ENCODE data around the gene UXS1. TPM values are rescaled to one million over a fixed set of nuclear protein-coding genes. Genes with fewer than 3 reads are reported as not detected.
"Not testable (repeated sequence)": the region's sequence is repeated elsewhere in the genome, so short reads cannot be mapped to it uniquely, and the experiment has no call there.

Gene UXS1
- polyA plus RNA-seq, 1 of the 3 experiments (the other 2 are of a cell fraction) = 55.9 TPM

DNA sequence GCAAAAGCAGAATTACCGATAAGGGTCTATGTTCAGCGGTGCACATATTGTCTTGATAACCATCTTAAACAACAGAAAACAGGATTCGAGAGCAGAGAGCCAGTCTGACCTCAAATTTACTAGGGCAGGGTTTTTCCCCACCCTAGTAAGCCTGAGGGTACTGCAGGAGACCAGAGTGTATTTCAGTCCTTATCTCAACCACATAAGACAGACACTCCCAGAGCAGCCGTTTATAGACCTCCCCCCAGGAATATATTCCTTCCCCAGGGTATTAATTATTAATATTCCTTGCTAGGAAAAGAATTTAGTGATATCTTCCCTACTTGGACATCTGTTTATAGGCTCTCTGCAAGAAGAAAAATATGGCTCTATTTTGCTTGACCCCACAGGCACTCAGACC is 41.3 kb upstream of the UXS1 start:
- H3K9me3 ChIP-seq; H3K9me2 ChIP-seq; H3K27me3 ChIP-seq (ENCODE audit: insufficient read depth); DNase-seq; H3K4me1 ChIP-seq (ENCODE audit: control insufficient read depth in 1 of 2, insufficient read depth in 2 of 2, low read depth in 1 of 2, low read length in 1 of 2); CTCF ChIA-PET; POLR2A ChIA-PET; H3K27ac ChIP-seq (ENCODE audit: low read depth in 2 of 2, low read length in 1 of 2); H3K36me3 ChIP-seq (replicated peaks in 1 of 2; ENCODE audit: control insufficient read depth in 1 of 2, insufficient read depth in 2 of 2, low read length in 1 of 2); H2AFZ ChIP-seq (ENCODE audit: low read depth); H3K79me2 ChIP-seq (ENCODE audit: insufficient read depth); H4K20me1 ChIP-seq (ENCODE audit: insufficient read depth); H3F3A ChIP-seq (replicated peaks; ENCODE audit: insufficient read depth); H3K9ac ChIP-seq; H3K4me2 ChIP-seq; H3K4me3 ChIP-seq (ENCODE audit: low read depth in 2 of 2, low read length in 1 of 2): not testable (repeated sequence)
- WGBS (ENCODE audit: low lambda C conversion rate) = 29% methylated on average over 4 of the region's 4 CpGs

DNA sequence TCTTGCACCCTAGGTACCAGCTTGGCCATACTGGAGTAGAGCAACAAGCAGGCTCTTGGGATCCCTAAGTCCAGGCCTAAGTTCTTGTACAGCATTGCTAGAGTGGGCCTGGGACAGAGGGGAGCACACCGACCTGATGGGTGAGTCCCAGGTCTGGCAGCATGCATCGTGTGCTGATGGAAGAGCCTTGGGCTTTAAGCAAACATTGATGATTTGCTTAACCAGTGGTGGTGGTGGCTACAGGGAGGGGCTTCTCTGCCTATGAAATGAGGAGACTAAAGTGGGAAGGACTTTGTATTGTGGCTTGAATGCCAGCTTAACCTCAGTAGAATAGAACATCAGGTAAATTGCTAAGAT is 39.2 kb upstream of the UXS1 start:
- no peaks in the 10 kb centered on the region for H3F3A ChIP-seq (replicated peaks; ENCODE audit: insufficient read depth)
- H3K27me3 ChIP-seq (ENCODE audit: insufficient read depth) = no peaks in the 10 kb centered on the region
- DNase-seq = no peak
- no peak overlapping the region for H3K4me3 ChIP-seq (ENCODE audit: low read depth in 2 of 2, low read length in 1 of 2)
- H4K20me1 ChIP-seq (ENCODE audit: insufficient read depth) = no peaks in the 10 kb centered on the region
- WGBS (ENCODE audit: low lambda C conversion rate) = 17% methylated on average over 2 of the region's 2 CpGs
- H3K4me1 ChIP-seq (ENCODE audit: control insufficient read depth in 1 of 2, insufficient read depth in 2 of 2, low read depth in 1 of 2, low read length in 1 of 2) = no peaks in the 10 kb centered on the region
- no peak overlapping the region for H3K4me2 ChIP-seq
- H3K79me2 ChIP-seq (ENCODE audit: insufficient read depth) = no peaks in the 10 kb centered on the region
- no peak overlapping the region for H2AFZ ChIP-seq (ENCODE audit: low read depth)
- ChIA-PET POLR2A (no interaction called here), CTCF (interaction anchor here (1.1 kb wide), 1 partner anchor 330 kb away, joined by 3 read pairs; no protein-coding TSS in a partner anchor)
- no peaks in the 10 kb centered on the region for H3K36me3 ChIP-seq (replicated peaks in 1 of 2; ENCODE audit: control insufficient read depth in 1 of 2, insufficient read depth in 2 of 2, low read length in 1 of 2)
- H3K9me3 ChIP-seq = no peaks in the 10 kb centered on the region
- no peak overlapping the region for H3K27ac ChIP-seq (ENCODE audit: low read depth in 2 of 2, low read length in 1 of 2)
- no peaks in the 10 kb centered on the region for H3K9me2 ChIP-seq
- H3K9ac ChIP-seq = no peak overlapping the region
- TF ChIP-seq EZH2phosphoT487 (IDR thresholded peaks at IDR 0.05; ENCODE audit: borderline replicate concordance, low read depth) (no peak), FOSL2 (IDR thresholded peaks at IDR 0.05; ENCODE audit: borderline replicate concordance, low read depth) (no peak), GABPA (IDR thresholded peaks at IDR 0.05; ENCODE audit: low read depth) (no peak), RCOR1 (IDR thresholded peaks at IDR 0.05; ENCODE audit: low read length) (no peak), FOXJ3 (CRISPR knock-in tag; IDR thresholded peaks at IDR 0.05) (no peak), MXI1 (IDR thresholded peaks at IDR 0.05; ENCODE audit: low read depth, low read length) (no peak), FOXM1 (IDR thresholded peaks at IDR 0.05; ENCODE audit: low read depth) (no peak), GATA2 (CRISPR knock-in tag; IDR thresholded peaks at IDR 0.05) (no peak), YY1 (IDR thresholded peaks at IDR 0.05; ENCODE audit: low read depth) (no peak), RXRA (IDR thresholded peaks at IDR 0.05; ENCODE audit: borderline replicate concordance, low read depth) (no peak), RAD21 (IDR thresholded peaks at IDR 0.05; ENCODE audit: low read length) (no peak), TAF1 (IDR thresholded peaks at IDR 0.05; ENCODE audit: borderline replicate concordance, low read depth, low read length) (no peak), ELF1 (IDR thresholded peaks at IDR 0.05) (no peak)
- TF ChIP-seq, protein P1, sequence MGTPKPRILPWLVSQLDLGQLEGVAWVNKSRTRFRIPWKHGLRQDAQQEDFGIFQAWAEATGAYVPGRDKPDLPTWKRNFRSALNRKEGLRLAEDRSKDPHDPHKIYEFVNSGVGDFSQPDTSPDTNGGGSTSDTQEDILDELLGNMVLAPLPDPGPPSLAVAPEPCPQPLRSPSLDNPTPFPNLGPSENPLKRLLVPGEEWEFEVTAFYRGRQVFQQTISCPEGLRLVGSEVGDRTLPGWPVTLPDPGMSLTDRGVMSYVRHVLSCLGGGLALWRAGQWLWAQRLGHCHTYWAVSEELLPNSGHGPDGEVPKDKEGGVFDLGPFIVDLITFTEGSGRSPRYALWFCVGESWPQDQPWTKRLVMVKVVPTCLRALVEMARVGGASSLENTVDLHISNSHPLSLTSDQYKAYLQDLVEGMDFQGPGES (IDR thresholded peaks at IDR 0.05; ENCODE audit: low read depth, low read length) = no peak
- TF ChIP-seq, protein P2, sequence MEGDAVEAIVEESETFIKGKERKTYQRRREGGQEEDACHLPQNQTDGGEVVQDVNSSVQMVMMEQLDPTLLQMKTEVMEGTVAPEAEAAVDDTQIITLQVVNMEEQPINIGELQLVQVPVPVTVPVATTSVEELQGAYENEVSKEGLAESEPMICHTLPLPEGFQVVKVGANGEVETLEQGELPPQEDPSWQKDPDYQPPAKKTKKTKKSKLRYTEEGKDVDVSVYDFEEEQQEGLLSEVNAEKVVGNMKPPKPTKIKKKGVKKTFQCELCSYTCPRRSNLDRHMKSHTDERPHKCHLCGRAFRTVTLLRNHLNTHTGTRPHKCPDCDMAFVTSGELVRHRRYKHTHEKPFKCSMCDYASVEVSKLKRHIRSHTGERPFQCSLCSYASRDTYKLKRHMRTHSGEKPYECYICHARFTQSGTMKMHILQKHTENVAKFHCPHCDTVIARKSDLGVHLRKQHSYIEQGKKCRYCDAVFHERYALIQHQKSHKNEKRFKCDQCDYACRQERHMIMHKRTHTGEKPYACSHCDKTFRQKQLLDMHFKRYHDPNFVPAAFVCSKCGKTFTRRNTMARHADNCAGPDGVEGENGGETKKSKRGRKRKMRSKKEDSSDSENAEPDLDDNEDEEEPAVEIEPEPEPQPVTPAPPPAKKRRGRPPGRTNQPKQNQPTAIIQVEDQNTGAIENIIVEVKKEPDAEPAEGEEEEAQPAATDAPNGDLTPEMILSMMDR (IDR thresholded peaks at IDR 0.05) = no peak
- TF ChIP-seq, protein P3, sequence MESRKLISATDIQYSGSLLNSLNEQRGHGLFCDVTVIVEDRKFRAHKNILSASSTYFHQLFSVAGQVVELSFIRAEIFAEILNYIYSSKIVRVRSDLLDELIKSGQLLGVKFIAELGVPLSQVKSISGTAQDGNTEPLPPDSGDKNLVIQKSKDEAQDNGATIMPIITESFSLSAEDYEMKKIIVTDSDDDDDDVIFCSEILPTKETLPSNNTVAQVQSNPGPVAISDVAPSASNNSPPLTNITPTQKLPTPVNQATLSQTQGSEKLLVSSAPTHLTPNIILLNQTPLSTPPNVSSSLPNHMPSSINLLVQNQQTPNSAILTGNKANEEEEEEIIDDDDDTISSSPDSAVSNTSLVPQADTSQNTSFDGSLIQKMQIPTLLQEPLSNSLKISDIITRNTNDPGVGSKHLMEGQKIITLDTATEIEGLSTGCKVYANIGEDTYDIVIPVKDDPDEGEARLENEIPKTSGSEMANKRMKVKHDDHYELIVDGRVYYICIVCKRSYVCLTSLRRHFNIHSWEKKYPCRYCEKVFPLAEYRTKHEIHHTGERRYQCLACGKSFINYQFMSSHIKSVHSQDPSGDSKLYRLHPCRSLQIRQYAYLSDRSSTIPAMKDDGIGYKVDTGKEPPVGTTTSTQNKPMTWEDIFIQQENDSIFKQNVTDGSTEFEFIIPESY (IDR thresholded peaks at IDR 0.05; ENCODE audit: borderline replicate concordance, low read depth) = no peak
- TF ChIP-seq, protein P4, sequence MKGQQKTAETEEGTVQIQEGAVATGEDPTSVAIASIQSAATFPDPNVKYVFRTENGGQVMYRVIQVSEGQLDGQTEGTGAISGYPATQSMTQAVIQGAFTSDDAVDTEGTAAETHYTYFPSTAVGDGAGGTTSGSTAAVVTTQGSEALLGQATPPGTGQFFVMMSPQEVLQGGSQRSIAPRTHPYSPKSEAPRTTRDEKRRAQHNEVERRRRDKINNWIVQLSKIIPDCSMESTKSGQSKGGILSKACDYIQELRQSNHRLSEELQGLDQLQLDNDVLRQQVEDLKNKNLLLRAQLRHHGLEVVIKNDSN (IDR thresholded peaks at IDR 0.05; ENCODE audit: borderline replicate concordance, low read depth) = no peak
- TF ChIP-seq, protein P5, sequence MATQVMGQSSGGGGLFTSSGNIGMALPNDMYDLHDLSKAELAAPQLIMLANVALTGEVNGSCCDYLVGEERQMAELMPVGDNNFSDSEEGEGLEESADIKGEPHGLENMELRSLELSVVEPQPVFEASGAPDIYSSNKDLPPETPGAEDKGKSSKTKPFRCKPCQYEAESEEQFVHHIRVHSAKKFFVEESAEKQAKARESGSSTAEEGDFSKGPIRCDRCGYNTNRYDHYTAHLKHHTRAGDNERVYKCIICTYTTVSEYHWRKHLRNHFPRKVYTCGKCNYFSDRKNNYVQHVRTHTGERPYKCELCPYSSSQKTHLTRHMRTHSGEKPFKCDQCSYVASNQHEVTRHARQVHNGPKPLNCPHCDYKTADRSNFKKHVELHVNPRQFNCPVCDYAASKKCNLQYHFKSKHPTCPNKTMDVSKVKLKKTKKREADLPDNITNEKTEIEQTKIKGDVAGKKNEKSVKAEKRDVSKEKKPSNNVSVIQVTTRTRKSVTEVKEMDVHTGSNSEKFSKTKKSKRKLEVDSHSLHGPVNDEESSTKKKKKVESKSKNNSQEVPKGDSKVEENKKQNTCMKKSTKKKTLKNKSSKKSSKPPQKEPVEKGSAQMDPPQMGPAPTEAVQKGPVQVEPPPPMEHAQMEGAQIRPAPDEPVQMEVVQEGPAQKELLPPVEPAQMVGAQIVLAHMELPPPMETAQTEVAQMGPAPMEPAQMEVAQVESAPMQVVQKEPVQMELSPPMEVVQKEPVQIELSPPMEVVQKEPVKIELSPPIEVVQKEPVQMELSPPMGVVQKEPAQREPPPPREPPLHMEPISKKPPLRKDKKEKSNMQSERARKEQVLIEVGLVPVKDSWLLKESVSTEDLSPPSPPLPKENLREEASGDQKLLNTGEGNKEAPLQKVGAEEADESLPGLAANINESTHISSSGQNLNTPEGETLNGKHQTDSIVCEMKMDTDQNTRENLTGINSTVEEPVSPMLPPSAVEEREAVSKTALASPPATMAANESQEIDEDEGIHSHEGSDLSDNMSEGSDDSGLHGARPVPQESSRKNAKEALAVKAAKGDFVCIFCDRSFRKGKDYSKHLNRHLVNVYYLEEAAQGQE (IDR thresholded peaks at IDR 0.05; ENCODE audit: low read depth, low read length) = no peak
